NCI-H187 (cell line): Measurements from ENCODE around the gene CCDC24.

Source experiments
- DNase-seq, 2 experiments: peaks; one replicate each; lab custom pipeline; 2025; lab: John Stamatoyannopoulos, UW

The CCDC24 gene

DNA sequence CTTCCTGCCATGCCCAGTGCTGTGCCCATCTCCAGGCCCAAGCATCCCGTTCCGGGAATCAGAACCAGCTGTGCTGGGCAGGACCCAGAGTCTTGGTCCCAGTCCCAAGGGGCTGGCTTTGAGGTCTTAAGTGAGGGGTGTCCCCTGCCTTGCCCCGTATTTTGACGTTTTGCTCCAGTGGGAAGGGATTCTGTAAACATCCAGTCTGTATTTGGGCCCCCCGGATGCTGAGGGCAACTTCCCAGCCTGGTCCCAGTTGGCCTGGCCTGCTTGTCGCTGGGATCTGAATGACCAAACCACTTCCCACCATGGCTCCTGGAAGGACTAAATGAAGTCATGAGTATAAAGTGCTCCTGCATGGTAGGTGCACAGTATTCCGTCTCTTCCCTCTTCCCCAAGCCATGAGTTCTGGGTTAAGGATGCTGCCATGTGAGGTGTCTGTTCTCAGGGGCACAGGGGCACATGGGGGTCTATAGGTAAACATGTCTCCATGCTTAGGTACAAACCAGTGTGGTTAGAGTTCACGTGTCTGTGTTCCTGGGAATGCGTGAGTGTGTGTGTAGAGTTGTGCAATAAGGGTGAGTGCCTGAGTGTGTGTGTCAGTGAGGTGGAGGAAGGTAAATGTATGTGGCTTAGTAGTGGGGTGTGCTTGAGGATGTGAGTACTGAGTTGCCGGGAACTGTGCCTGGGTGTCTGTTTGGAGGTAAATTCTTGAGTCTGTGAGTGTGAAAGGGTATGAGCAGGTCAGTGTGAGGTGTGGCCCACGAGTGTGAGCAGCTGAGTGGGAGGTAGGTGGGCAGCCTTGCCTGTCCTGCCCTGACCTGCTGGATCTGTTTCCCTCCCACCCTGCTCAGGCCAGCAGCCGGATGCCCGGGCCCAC lies 10.9 kb upstream of the CCDC24 start:
- no peak for DNase-seq

- DNase-seq: no peak
Observed at GRCh38 chr1:43981135-43981491, 10.3 kb upstream of the CCDC24 start.

DNA sequence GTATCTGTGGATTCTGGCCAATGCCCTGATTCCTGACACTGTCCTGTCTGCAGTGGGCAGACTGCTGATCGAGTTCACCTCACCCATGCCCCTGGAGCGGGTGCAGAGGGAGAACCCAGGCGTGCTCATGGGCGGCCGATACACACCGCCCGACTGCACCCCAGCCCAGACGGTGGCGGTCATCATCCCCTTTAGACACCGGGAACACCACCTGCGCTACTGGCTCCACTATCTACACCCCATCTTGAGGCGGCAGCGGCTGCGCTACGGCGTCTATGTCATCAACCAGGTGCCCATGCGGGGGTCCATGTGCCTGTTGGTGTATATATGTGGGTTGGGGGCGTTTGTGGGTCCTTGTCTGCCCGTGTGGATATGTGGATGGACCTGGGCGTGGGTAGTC lies 9.8 kb upstream of the CCDC24 start:
- no peak for DNase-seq

GRCh38 chr1:43982241-43982640 lies 9.2 kb upstream of the CCDC24 start:
- no peak for DNase-seq

DNA sequence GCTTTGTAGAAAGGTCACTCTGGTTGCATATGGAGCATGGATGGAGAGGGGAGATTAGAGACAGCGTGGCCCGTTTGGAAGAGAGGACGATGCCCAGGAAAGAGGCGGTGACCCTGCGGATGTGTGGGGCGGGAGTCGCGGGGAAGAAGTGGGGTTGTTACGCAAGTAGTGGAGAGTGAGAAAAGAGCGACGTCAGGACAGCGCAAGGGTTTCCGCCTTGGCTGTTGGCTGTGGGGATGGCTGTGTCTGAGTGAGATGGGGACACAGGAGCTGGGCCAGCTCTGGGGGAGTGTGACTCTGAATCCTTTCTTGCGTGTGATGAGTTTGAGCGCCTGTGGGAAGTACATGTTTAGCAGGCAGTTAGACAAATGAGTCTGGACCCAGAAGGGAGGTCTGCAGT lies 8.6 kb upstream of the CCDC24 start:
- DNase-seq: no peak

GRCh38 chr1:43983253-43983899 lies 8.0 kb upstream of the CCDC24 start:
- no peak for DNase-seq

DNA sequence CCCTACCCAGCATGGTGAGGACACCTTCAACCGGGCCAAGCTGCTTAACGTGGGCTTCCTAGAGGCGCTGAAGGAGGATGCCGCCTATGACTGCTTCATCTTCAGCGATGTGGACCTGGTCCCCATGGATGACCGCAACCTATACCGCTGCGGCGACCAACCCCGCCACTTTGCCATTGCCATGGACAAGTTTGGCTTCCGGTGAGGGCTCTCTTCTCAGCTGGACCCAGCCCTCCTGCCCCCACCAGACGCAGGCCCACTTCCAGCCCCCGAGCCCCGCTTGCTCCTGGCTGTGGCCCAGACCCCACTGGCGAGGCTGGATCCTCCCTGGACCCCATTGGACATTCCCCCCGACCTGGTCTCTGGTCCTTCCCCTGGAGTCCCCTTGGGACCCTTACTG lies 6.5 kb upstream of the CCDC24 start:
- DNase-seq: no peak

DNA sequence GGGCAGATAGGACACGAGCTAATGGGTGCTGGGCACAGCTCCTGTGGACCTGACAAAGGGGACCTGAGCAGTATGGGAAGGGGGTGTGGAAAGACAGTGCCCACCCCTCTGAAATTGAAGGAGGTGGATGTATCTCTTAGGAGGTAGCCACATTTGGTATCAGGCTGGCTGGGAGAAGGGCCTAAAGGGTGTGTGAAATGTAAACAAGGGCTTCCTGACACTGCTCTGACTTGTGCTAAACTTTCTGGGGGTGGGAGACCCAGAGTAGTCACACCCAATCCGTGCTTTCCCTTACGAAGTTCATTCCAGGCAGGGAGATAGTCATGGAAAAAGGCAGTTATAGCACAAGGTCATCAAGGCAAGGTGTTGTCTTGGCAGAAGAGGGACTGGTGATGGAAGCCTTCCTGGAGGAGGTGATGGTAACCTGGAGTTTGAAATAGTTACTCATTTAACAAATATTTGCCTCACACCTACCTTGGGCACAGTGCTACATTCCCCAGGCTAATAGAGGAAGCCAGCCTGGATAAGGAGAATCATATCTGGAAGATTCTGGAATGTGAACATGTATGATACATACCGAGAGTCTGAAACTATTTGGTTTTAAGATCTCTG lies 5.3 kb upstream of the CCDC24 start:
- DNase-seq: no peak

GRCh38 chr1:43986712-43987111 lies 4.7 kb upstream of the CCDC24 start:
- no peak for DNase-seq

DNA sequence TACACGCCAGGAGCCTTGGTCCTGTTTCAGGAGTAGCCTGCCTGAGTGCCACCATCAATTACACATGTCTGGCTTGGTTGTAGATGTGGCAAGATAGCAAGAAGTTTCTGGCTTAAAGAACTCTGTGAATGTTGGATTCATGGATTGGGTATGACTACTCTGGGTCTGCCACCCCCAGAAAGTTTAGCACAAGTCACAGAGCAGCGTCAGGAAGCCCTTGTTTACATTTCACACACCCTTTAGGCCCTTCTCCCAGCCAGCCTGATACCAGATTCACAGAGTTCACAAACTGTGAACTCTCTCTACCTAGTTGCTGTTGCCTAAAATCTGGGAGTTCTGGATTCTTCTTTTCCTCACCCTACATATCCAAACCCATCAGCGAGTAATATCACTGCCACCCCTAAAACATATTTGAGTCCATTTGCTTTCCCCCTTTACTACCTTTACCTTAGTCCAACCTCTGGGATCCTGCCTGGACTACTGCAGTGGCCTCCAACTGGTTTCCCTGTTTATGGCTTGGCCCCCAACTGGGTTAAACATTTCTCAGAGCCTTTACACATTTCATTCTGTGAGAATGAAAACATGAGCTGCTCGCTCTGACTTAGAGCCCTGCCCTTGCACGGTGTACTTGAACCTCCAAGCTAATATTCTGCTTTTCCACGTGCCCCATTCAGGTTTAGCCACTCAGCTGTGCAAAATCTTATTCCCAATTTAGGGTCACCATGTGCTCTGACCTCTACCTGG lies 4.1 kb upstream of the CCDC24 start:
- DNase-seq: no peak

- no peak for DNase-seq
Observed at GRCh38 chr1:43990271-43991199, 864 bp upstream of the CCDC24 start.

GRCh38 chr1:43991200-43991475 lies 261 bp upstream of the CCDC24 start:
- DNase-seq: no peak

GRCh38 chr1:43992232-43992995 lies 1.0 kb downstream of the CCDC24 start:
- DNase-seq: no peak

DNA sequence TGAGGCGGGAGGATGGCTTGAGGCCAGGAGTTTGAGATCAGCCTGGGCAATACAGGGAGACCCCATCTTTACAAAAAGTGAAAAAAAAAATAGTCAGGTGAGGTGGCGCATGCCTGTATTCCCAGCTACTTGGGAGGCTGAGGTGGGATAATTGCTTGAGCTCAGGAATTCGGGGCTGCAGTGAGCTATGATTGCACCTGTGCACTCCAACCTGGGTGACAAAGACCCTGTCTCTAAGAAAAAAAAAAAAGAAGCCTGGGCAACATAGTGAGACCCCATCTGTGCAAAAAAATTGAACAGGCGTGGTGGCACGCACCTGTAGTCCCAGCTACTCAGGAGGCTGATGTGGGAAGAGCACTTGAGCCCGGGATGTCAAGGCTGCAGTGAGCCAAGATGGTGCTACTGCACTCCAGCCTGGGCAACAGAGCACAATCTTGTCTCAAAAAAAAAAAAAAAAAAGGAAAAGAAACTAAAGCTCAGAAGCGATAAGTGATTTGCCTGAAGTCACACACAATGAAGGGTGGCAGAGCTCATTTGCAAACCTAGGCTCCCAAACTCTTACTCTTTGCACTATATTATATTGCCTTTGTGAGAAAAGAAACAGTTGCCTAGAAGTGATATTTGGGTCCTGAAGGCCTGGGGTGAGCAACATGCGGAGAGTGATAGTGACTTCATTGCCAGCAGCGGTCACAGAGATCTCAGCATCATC lies 2.0 kb downstream of the CCDC24 start:
- DNase-seq: no peak

- no peak for DNase-seq
Observed at GRCh38 chr1:43994071-43994470, 2.7 kb downstream of the CCDC24 start.

DNA sequence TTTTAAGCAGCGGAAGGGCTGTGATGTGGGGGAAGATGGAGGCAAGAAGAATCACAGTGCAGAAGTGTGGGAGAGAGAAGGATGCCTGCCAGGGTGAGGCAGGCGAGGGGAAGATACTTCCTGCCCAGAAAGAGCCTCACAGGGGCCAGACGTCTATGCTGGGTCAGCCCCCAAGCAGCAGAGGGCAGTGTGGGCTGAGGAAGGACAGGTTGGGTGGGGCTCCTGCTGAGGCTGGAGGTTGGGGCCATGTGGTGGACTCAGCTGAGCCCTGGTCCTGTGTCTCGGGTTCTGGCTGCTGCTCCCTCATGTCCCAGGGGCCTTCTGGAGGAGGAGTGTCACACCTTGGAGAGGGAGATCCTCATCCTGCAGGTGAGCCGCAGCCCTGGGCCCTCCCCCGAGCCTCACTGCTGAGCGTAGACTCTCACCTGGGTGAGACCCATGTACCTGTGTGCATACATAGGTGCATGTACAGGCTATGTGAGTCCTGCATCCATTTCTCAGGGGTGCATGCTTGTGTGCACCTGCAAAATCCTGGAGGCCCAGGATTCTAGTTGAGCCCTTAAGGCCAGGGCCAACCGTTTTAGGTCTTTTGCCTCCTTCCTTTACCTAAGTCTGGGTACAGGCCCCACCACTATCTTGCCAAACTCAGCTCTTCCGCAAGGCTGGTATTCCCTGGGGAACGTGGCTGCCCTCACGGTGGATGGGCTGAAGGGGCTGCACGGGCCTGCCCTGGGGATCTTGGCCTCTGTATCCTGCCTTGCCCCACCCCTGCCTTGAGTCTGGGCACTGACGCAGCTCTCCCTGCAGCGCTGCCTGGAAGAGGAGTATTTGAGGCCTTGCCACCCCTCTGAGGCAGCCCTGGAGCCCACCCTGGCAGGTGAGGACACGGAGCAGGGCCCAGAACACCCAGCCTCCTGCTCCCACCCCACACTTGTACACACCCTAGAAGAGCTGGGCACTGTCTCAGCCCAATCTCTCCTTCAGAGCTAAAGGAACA lies 3.7 kb downstream of the CCDC24 start:
- DNase-seq: no peak

- no peak for DNase-seq
Observed at GRCh38 chr1:43995984-43996732, 4.8 kb downstream of the CCDC24 start.

GRCh38 chr1:43996733-43997115 lies 5.3 kb downstream of the CCDC24 start:
- no peak for DNase-seq
